Activated naive CD8-positive, alpha-beta T cell (primary cell): ENCODE data around the gene FBXW4.

Experiments used
- H3K27ac Mint-ChIP-seq: one replicate; pipeline ENCODE4 v1.8.0; 2021; ENCODE audit warnings: mixed read lengths
- H3K27me3 Mint-ChIP-seq: one replicate; pipeline ENCODE4 v1.8.0; 2021; ENCODE audit warnings: mixed read lengths
- H3K36me3 Mint-ChIP-seq: one replicate; pipeline ENCODE4 v1.8.0; 2021; ENCODE audit warnings: mixed read lengths
- H3K4me1 Mint-ChIP-seq: one replicate; pipeline ENCODE4 v1.8.0; 2021; ENCODE audit warnings: low read depth, mixed read lengths
- H3K4me3 Mint-ChIP-seq: one replicate; pipeline ENCODE4 v1.8.0; 2021; ENCODE audit warnings: mild to moderate bottlenecking, mixed read lengths
- H3K9me3 Mint-ChIP-seq: one replicate; pipeline ENCODE4 v1.8.0; 2021; ENCODE audit warnings: low read depth, mixed read lengths

Gene FBXW4

DNA sequence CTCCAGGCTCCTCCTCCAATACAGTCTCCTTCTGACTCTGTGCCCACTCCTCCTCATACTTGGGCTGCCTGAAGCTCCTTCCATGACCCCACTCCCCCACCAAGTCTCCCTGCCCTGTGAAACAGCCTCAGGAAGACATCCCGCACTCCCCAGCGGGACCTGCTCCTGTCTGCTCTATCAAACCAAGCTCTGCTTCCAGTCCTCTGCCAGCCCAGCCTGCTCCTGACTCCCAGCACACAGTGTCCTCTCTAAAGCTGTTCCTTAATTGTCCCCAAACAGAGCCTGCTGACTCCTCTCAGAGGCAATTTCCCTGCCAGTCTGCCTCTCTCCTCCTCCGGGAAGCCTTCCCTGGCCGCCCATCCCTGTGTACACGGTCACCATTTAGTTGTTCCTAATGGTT is 116.8 kb downstream of the FBXW4 start:
- H3K9me3 Mint-ChIP-seq: no peaks in the 10 kb centered on the region
- no peaks in the 10 kb centered on the region for H3K4me1 Mint-ChIP-seq
- no peaks in the 10 kb centered on the region for H3K27me3 Mint-ChIP-seq
- no peak overlapping the region for H3K4me3 Mint-ChIP-seq
- no peaks in the 10 kb centered on the region for H3K36me3 Mint-ChIP-seq
- peak overlapping the region; percentile 34 for H3K27ac Mint-ChIP-seq

DNA sequence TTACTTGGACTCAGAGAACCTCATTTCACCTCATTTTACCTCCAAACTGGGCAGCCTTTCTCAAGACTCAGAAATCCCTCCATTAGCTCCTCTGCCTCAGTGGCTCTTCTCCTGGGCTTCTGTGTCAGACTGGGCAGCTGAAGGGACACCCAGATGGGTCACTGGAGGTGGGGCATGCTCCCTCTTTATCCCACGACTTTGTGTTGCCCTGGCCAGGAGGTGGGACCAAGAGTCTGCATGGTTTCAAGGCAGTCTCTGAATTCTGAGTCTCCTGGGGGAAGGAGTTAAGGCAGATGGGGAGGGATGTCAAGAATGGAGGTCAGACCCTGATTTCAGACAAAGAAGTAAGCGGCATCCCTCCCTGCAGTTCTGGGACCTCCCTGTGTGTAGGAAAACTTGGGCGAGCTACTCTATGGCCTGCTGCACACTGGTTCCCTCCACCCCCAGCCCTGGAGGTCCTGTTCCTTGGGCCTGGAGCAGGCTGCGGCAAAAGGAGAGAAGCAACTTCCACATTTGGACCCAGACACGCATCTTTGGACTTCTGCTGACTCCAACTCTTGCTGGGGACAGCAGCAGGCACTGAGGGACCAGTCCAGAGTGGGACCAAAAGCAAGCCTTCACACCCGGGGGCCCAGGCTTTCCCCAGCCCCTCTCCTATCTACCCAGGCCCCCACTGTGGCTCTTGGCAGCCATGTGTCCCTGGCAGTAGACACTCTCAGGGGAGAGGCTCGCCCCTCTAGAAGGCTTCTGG is 117.7 kb downstream of the FBXW4 start:
- no peak overlapping the region for H3K27ac Mint-ChIP-seq

DNA sequence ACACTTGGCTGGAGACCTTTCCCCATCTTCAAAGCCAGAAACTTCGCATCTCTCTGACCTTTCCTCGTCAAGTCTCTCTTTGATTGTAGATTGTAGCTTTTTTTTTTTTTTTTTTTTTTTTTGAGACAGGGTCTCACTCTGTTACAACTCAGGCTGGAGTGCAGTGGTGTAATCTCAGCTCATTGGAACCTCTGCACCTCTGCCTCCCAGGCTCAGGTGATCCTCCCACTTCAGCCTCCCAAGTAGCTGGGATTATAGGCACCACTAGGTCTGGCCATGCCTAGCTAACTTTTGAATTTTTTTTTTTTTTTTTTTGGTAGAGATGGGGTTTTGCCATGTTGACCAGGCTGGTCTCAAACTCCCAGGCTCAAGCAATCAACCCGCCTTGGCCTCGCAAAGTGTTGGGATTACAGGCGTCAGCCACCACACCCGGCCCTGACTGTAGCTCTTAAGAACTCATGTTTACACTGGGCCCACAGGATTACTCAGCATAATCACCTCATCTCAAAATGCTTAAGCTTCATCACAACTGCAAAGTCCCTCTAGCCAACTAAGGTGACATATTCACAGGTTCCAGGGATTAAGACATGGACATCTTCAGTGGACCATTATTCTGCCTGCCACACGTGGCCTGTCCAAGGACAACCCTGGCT is 118.6 kb downstream of the FBXW4 start:
- H3K27ac Mint-ChIP-seq: no peak overlapping the region
- H3K4me3 Mint-ChIP-seq: no peak overlapping the region
- no peaks in the 10 kb centered on the region for H3K36me3 Mint-ChIP-seq
- H3K9me3 Mint-ChIP-seq: no peaks in the 10 kb centered on the region
- H3K4me1 Mint-ChIP-seq: no peaks in the 10 kb centered on the region
- no peaks in the 10 kb centered on the region for H3K27me3 Mint-ChIP-seq

More for the DNA sequence above, 117.7 kb downstream of the FBXW4 start:
- Mint-ChIP-seq H3K36me3 (no peaks in the 10 kb centered on the region), H3K9me3 (no peaks in the 10 kb centered on the region), H3K27me3 (no peaks in the 10 kb centered on the region), H3K4me1 (no peaks in the 10 kb centered on the region), H3K4me3 (no peak overlapping the region)

- Mint-ChIP-seq H3K36me3 (no peaks in the 10 kb centered on the region), H3K27ac (no peak overlapping the region)
Observed at GRCh38 chr10:101575580-101576210, 119.3 kb downstream of the FBXW4 start.

GRCh38 chr10:101575091-101575490 is 119.9 kb downstream of the FBXW4 start:
- Mint-ChIP-seq H3K36me3 (no peaks in the 10 kb centered on the region), H3K27ac (no peak overlapping the region), H3K4me3 (no peak overlapping the region), H3K4me1 (no peaks in the 10 kb centered on the region), H3K27me3 (no peaks in the 10 kb centered on the region), H3K9me3 (no peaks in the 10 kb centered on the region)

More at GRCh38 chr10:101575580-101576210, 119.3 kb downstream of the FBXW4 start:
- Mint-ChIP-seq H3K27me3 (no peaks in the 10 kb centered on the region), H3K9me3 (no peaks in the 10 kb centered on the region), H3K4me3 (no peak overlapping the region), H3K4me1 (no peaks in the 10 kb centered on the region)

- H3K4me3 Mint-ChIP-seq: no peak overlapping the region
- no peaks in the 10 kb centered on the region for H3K36me3 Mint-ChIP-seq
- no peak overlapping the region for H3K27ac Mint-ChIP-seq
- peaks cover 5% of the 10 kb centered on the region for H3K4me1 Mint-ChIP-seq
- no peaks in the 10 kb centered on the region for H3K9me3 Mint-ChIP-seq
- peaks cover 2% of the 10 kb centered on the region for H3K27me3 Mint-ChIP-seq
Observed at GRCh38 chr10:101573885-101574753, 120.9 kb downstream of the FBXW4 start.

- Mint-ChIP-seq H3K4me3 (no peak overlapping the region), H3K4me1 (peaks cover 8% of the 10 kb centered on the region), H3K36me3 (no peaks in the 10 kb centered on the region), H3K27ac (no peak overlapping the region), H3K27me3 (peaks cover 9% of the 10 kb centered on the region), H3K9me3 (no peaks in the 10 kb centered on the region)
Observed at GRCh38 chr10:101572785-101573184, 122.2 kb downstream of the FBXW4 start.

- no peak overlapping the region for H3K27ac Mint-ChIP-seq
- no peaks in the 10 kb centered on the region for H3K9me3 Mint-ChIP-seq
- peaks cover 10% of the 10 kb centered on the region for H3K4me1 Mint-ChIP-seq
Observed at GRCh38 chr10:101572126-101572525, 122.8 kb downstream of the FBXW4 start.

DNA sequence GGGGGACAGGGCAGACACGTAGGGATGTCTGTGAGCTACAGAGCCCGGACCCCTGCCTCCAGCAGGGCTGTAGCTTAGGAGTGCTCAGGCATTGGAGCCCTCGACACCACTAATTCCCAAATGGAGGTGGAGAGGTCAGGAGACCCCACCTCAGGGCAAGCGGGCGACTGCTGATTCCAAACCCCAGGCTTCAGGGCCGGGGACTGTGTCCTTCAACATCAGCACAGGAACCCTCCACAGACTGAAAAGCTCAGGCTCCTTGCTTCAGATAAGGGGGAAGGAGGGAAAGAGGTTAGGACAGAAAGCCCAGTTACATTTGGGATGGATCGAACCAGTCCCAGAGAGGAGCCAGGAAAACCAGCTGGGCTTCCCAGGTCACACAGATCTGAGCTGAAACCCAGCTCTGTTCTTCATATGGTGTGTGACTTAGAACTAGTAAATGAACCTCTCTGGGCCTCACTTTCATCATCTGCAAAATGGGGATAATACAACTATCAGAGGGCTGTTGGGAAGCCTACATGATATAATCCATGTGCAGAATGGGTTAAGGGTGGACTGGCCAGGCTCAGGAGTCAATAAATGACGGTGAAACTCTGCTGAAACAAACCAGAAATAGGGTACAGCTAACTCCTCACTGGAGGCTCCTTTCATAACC is 123.6 kb downstream of the FBXW4 start:
- H3K9me3 Mint-ChIP-seq: no peaks in the 10 kb centered on the region
- peaks cover 18% of the 10 kb centered on the region for H3K27me3 Mint-ChIP-seq
- no peak overlapping the region for H3K27ac Mint-ChIP-seq
- H3K4me1 Mint-ChIP-seq: peaks cover 13% of the 10 kb centered on the region
- no peaks in the 10 kb centered on the region for H3K36me3 Mint-ChIP-seq
- H3K4me3 Mint-ChIP-seq: peak overlapping the region; percentile 13

More at GRCh38 chr10:101572126-101572525, 122.8 kb downstream of the FBXW4 start:
- no peaks in the 10 kb centered on the region for H3K36me3 Mint-ChIP-seq
- peaks cover 15% of the 10 kb centered on the region for H3K27me3 Mint-ChIP-seq
- no peak overlapping the region for H3K4me3 Mint-ChIP-seq

DNA sequence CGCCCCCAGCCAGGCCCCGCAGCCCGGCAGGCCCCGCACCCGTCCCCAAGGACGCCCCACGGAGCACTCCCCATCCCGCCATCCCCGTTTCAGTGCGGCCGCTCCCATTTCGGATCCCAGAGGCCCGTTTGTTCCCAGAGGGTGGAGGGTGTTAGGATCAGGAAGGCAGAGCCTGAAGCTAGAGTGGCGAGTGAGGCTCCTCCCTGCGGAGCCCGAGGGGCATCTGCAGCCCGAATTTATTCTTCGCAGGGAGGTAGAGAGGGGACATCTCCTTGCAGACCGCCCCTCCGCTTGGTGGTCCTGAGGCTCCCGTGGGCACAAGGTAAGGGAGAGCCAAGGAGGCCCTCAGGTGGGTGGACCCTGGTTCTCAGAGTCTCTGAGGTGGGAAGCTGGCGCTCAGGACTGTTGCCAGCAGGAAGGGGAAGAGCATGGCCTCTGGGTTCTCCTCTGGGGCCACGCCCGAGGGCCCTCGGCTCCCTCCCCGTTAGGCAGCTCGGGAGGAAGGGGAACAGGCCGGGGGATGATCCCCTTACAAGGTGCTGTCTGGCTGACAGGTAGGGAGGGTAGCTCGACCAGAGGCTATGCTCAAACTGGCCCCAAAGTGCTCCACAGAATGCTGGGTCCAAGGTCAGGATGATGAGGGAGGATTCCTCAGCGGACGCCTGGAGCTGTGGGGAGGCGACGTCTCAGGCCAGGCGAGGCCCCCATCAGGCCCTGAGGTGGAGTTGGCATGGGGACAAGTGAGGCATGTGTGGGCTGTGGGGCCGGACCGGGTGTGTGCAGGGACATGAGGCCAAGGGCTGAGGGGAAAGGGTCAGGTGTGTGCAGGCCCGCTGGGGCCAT is 124.3 kb downstream of the FBXW4 start:
- H3K27me3 Mint-ChIP-seq: peaks cover 22% of the 10 kb centered on the region
- H3K4me1 Mint-ChIP-seq: peaks cover 16% of the 10 kb centered on the region
- no peaks in the 10 kb centered on the region for H3K36me3 Mint-ChIP-seq
- H3K9me3 Mint-ChIP-seq: no peaks in the 10 kb centered on the region
- H3K4me3 Mint-ChIP-seq: peak overlapping the region; percentile 13
- no peak overlapping the region for H3K27ac Mint-ChIP-seq

DNA sequence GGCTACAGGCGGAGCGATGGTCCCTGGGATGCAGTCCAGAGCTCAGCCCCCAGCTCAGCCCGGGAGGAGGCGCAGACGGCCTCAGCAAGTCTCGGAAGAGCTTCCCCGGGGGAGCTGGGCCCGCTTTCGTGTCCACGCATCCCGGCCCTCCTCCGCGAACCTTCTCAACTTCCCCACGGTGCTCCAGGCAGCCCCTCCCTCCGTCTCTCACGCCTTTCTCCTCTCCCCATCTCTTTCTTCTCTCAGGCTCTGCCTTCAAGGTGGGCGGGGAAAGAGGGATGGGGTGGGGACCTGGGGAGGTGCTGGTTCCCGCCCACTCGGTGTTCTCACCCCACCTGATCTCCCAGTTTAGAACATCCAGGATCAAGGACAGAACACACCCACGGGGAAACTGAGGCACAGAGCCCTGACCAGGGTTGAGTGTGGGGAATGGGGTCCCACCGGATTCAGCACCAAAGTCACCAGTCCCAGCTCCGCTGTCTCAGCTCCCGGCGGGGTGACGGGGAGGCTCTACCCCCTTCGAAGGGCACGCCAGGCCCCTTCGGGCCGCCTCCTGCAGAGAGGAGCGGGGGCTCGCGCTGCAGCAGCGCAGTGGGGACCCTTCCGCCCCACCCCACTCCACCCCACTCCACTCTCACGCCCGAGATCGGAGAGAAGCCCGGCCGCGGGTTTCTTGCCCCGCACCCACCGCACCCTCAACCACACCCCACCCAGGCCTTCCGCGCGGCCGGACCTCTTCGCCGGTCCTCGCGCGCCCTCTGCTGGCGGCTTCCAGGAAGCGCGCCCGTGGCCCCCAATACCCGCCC is 125.1 kb downstream of the FBXW4 start:
- Mint-ChIP-seq H3K9me3 (no peaks in the 10 kb centered on the region), H3K27me3 (peaks cover 26% of the 10 kb centered on the region), H3K27ac (no peak overlapping the region), H3K4me3 (peak overlapping the region; percentile 79), H3K36me3 (no peaks in the 10 kb centered on the region), H3K4me1 (peaks cover 16% of the 10 kb centered on the region)

DNA sequence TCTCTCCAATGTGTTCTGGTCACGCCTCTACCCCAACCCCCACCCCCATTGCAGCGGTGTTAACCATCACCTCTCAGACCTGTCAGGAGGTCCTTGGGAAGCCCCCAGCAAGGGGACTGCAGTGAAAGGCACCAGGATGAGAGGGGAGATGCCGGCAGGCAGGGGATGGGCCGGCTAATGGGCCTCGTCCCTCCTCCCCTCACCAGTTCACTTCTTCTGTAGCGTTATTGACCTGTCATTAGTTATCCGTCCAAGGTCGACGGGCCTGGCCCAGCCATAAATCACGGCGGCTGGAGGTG is 125.7 kb downstream of the FBXW4 start:
- no peak overlapping the region for H3K27ac Mint-ChIP-seq
- H3K4me1 Mint-ChIP-seq: peaks cover 16% of the 10 kb centered on the region
- no peaks in the 10 kb centered on the region for H3K36me3 Mint-ChIP-seq

GRCh38 chr10:101568054-101568745 is 126.8 kb downstream of the FBXW4 start:
- Mint-ChIP-seq H3K4me1 (peaks cover 16% of the 10 kb centered on the region), H3K4me3 (peak overlapping the region; percentile 47), H3K9me3 (no peaks in the 10 kb centered on the region), H3K27me3 (peaks cover 26% of the 10 kb centered on the region), H3K27ac (no peak overlapping the region), H3K36me3 (no peaks in the 10 kb centered on the region)

More for the DNA sequence above, 125.7 kb downstream of the FBXW4 start:
- H3K9me3 Mint-ChIP-seq: no peaks in the 10 kb centered on the region
- peaks cover 26% of the 10 kb centered on the region for H3K27me3 Mint-ChIP-seq
- peak overlapping the region; percentile 79 for H3K4me3 Mint-ChIP-seq
